ENCODE measurements around the gene RBM3.

The RBM3 gene

DNA sequence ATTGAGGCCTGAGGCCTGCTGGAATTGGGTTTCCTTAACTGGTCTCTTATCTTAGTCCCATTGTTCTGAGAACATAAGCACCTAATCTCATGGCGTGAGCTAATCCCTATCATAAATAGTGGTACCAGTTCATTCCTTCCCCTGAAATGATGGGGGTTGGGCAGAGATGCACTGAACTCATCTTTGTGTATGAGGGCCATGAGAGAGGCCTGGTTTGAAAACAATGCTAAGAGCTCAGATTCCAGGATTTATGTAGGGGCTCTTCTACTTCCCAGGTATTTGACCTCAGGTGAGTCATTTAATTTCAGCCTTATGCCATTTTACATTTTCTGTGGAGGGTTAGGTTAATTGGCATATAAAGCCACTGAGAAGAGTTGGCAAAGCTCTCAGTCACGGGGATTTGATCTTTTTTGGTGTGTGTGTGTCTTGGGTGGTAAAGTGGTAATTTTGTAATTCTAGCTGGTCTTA, 4.4 kb downstream of the RBM3 start:
- DNase-seq = no peak

DNA sequence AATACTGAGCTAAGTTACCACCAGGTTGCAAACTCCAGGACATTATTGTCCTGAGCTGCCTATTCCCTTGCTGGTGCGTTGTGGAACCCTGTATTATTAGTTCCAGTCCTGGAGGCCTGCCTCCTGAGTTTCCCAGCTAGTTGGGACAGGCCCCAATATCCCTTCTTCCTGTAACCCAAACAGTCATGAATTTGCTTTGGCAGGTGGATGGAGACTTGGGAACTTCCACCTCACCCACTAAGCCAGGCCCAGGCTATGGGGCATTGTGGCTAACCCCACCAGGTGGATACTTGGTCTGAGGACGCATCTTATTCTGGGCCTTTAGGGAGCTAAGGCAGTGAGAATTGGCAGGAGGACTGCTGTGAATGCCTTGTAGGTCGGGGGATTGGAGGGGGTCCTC, 5.0 kb downstream of the RBM3 start:
- DNase-seq = no peak

DNA sequence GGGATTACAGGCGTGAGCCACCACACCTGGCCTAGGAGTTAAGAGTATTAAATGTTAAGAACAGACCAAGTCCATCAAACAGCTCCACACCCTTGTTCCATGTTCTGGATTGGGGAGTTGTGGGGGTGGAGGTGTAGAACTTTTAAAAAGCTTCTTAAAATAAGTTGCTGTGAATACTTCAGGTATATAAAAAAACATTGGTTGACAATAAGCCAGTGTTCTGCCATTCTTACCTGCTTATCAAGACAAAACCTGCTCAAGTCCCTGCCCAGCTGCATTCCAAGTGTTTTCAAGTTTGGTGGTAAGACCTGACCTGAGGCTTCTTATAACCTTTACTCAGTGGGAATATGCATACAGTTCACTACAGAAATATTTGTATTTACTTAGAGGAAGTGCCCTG, 6.4 kb downstream of the RBM3 start:
- no peak for DNase-seq

DNA sequence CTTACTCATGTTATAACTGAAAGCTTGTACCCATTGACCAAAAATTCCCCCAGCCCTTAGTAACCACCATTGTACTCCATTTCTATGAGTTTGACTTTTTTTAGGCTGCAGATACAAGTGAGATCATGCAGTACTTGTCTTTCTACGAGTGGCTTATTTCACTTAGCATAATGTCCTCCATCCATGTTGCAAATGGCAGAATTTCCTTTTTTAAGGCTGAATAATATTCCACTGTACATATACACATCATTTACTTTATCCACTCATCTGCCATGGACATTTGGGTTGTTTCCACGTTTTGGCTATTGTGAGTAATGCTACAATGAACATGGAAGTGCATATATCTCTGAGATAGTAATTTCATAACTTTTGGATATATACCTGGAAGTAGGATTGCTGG, 10.4 kb downstream of the RBM3 start:
- DNase-seq = no peak

DNA sequence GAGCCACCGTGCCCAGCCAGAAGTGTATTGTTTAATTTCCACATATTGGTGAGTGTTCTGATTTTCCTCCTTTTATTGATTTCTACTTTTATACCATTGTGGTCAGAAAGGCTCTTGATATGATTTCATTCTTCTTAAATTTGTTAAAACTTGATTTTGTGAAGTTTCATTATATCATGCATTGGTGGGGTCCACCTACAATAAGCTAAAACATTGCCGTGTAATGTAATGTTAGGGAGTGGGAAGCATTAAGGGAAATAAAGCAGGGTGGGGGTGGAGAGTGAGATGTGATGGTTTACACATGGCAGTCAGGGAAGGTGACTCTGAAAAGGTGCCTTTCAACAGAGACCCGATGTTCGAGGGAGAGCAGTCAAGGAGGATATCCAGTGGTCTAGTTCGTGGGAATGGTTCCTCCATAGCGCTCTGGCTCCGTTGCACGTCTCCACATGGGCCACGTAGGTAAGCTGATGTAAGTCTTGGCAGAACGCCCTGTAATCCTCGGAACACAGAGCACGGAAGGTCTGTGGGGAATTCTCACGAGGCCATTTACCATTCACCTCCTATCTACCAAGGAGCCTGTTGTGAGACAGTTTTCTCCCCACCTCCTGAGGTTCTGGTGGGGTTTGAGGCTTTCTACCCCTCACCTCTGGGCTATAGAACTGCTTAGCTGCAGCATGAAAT, 15.3 kb downstream of the RBM3 start:
- DNase-seq = no peak

DNA sequence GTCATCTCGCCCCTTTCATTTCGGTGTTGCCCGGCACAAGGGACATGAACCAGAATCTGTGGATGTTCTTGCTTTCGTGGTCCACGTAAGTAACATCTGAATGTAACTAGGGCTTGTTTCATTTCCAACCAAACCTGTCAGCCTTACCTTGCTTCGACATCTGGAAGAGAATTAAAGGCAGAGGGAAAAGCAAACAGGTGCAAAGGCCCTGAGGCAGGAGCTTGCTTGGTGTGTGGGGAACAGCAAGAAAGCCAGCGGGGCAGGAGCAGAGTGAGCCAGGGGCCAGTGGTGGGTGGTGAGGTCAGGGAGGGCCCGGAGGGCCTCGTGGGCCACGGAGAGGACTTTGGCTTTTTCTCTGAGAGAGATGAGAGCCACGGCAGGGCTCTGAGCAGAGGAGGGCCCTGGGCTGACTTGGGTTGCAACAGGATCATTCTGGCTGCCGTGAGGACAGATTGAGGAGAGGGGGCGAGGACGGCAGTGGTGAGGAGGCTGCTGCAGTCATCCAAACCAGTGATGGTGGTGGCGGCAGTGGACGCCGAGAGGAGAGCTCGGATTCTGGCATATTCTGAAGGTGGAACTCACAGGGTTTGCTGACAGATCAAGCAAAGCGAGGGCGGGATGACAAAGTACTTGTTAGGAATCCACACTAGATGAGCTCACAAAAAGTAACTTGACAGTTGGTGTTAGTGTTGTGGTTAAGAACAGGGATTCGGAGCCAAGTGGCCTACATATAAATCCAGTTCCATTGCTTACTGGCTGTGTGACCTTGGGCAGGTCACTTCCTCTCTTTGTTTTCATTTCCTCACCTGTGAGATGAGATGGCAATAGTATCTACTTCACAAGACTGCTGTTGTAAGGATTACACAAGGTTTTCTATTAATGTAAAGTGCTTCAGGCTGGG, 16.2 kb downstream of the RBM3 start:
- DNase-seq = no peak

DNA sequence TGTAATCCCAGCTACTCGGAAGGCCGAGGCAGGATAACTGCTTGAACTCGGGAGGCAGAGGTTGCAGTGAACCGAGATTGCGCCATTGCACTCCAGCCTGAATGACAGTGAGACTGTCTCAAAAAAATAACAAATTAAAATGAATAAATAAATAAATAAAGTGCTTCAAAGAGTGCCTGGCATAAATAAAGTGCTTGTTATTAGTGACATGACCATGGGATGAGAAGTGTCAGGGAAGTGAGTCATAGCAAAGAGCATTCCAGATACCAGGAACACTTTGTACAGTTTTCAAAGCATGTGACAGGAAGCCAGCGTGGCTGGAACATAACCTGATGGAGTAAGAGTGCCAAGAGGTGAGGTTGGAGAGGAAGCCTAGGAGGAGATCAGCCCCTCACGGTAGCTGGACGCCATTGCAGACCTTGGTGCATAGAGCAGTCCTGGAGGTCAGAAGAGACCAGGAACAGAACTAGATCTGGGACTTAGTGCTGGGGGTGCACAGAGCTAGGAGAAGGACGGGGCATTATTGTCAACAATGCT, 17.0 kb downstream of the RBM3 start:
- peak; percentile 81 for DNase-seq

DNA sequence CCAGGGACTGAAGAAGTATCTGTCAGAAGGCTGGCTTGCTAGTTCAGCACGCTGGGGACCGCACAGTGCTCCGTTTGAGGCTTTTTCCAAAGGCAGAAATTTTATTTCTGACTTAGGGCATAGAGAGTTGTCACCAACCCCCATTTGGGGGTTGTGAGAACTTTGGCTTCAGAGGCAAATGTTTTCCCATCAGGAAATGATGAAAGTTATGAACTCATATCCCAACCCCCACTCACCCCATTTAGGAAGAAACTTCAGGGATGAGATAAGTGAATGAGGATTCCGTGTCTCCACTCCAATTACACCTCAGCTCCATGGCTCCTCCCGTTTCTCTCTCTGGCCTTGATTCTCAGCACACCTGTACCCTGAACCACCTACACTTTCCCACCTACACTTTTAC, 18.7 kb downstream of the RBM3 start:
- DNase-seq = peak; percentile 73

DNA sequence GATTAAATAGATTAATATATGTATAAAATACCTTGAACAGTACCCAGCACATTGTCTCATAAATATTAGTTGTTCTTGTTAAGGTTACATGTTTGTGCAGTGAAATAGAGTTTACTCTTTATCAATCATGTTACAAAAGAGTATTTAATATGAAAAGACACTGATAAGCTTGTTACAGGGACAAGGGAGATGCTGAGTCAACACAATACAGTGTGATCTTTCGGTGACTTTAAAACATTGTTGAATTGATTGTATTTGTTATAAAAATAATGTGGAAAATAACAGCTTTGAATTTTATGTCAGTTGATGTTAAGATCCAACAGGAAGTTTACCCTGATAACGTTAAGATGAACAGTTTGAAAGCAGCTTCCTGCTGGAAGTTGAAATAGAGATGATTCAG, 21.6 kb downstream of the RBM3 start:
- DNase-seq = no peak

DNA sequence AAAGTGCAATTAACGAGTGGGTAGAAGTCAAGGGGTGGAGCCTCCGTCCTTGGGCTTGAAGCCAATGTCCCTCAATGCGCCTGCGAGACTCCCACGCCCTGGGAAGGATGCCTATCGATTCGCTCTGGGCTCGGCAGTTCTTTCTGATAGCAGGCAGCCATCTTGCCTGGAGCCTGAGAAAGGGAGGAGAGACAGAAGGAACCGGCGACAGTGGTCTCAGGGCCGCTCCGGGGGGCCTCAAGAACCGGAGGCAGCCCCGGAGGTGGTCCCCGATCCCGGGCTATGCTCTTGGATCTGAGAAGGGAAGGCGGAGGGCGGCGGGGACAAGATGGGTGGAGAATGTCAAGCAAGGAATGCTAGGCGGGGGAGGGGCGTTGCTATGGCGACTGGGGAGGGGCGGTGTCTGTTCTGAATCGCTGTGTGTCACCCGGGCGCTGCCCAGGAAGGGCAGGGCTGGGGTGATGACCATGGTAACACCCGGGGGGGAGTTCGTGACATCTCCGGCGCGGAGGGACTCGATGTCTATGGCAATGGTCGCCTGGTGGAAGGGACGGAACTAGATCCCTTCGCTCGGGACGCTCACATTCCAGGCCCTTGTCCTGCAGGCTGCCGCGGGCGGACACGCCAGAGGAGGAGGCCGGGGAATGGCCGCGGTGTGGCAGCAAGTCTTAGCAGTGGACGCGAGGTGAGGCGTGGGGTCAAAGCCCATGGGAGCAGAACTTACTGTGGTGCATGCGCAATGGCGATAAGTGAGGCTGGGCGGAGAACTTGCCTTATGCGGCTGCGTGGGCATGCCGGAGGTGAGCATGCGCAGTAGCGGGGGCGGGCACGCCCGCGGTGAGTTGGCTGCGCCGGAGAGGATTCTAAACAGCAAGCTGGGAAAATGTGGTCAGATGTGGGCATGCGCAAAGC, 23.3 kb downstream of the RBM3 start, which contains the start of gene WDR13:
Gene WDR13, plus strand, starts transcription at position 140 of the 912 bp plus-strand sequence. Its CDS starts 505 bp downstream, at position 645.
- DNase-seq = peak; percentile 93

DNA sequence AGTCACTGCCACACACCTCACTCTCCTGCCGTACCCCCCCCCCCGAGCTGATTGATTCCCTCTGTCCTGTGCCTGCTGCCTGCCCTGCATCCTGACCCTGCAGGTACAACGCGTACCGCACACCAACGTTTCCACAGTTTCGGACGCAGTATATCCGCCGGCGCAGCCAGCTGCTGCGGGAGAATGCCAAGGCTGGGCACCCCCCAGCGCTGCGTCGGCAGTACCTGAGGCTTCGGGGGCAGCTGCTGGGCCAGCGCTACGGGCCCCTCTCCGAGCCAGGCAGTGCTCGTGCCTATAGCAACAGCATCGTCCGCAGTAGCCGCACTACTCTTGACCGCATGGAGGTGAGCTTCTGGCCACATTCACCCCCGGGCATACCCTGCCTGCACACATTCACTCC, 24.3 kb downstream of the RBM3 start:
- DNase-seq = no peak

DNA sequence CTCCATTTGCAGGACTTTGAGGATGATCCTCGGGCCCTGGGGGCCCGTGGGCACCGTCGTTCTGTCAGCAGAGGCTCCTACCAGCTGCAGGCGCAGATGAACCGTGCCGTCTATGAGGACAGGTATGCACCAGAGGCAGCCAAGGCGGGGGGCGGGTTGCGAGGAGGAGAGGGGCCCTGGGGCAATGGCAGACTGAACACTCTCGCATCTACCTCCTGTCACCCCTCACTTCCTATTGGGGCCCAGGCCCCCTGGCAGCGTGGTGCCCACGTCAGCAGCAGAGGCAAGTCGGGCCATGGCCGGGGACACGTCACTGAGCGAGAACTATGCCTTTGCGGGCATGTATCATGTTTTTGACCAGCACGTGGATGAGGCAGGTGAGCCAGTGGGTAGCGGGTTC, 25.1 kb downstream of the RBM3 start:
- DNase-seq = no peak

DNA sequence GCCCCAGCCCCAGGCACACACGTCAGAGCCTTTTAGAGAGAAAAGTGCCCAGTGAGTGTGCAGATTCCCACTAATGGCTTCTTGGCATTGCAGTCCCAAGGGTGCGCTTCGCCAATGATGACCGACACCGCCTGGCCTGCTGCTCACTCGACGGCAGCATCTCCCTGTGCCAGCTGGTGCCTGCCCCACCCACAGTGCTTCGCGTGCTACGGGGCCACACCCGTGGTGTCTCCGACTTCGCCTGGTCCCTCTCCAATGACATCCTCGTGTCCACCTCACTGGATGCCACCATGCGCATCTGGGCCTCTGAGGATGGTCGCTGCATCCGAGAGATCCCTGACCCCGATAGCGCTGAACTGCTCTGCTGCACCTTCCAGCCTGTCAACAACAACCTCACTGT, 25.9 kb downstream of the RBM3 start:
- DNase-seq = no peak

DNA sequence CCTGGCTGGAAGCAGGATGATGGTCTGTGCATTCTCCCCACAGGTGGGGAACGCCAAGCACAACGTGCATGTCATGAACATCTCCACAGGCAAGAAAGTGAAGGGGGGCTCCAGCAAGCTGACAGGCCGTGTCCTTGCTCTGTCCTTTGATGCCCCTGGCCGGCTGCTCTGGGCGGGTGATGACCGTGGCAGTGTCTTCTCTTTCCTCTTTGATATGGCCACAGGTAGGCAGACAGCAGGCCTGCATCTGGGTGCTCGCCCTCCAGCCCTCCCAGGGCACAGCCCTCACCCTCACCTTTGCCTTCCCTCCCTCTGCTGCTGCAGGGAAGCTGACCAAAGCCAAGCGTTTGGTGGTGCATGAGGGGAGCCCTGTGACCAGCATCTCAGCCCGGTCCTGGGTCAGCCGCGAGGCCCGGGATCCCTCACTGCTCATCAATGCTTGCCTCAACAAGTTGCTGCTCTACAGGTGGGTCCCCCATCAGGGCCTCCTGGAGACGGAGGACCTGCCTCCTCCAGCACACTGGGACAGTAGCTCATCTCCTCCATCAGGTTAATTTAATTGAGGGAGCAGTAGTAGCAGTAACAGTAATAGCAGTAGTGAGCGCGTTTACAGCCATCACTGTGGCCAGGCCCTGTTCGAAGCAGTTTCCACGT, 27.6 kb downstream of the RBM3 start:
- DNase-seq = no peak

DNA sequence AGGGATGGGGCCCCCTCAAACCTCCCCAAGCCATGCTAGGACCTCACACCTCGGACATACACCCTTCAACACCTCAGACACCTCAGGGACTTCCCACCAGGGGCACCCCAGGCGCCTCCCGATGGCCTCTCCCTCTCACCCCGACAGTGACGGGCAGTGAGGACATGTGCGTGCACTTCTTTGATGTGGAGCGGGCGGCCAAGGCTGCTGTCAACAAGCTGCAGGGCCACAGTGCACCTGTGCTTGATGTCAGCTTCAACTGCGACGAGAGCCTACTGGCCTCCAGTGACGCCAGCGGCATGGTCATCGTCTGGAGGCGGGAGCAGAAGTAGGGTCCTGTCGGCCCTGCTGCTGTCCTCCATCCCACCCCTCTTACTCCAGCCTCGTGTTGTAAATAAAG, 30.4 kb downstream of the RBM3 start:
- DNase-seq = no peak

DNA sequence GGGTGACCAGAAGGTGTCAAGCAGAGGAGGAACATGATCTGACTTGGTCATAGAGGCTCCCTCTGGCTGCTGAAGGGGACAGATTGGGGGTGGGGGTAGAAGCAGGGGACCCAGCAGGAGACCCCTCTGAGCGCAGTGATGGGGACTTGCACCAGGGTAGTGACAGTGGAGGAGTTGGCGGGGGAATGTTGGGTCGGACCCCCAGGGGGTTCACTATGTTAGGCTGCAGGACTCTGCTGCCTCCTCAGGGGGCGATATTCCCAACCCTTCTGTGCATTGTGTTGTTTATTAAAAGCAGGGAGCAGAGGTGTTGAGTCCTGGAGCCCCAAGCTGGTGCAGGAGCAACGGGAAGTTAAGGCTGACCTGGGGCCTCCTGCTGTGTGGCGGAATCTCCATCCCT, 31.8 kb downstream of the RBM3 start:
- no peak for DNase-seq

DNA sequence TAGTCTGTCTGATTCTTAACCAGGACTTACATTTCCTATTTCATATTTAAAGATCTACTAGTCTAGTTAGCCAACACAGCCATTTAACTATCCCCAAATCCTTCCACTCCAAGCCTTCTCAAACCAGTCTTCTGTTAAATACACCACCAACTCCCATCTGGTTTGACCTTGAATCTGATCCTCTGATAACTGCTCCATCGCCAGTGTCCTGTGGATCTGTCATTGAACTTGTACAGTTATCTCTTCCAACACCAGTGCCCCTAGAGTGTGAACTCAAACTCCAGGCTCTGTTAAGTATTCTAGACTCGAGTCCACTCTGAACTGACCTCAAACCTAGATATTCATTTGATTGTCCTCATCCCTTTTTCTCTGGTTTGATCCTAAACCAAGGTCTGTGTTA, 37.4 kb downstream of the RBM3 start:
- no peak for DNase-seq

DNA sequence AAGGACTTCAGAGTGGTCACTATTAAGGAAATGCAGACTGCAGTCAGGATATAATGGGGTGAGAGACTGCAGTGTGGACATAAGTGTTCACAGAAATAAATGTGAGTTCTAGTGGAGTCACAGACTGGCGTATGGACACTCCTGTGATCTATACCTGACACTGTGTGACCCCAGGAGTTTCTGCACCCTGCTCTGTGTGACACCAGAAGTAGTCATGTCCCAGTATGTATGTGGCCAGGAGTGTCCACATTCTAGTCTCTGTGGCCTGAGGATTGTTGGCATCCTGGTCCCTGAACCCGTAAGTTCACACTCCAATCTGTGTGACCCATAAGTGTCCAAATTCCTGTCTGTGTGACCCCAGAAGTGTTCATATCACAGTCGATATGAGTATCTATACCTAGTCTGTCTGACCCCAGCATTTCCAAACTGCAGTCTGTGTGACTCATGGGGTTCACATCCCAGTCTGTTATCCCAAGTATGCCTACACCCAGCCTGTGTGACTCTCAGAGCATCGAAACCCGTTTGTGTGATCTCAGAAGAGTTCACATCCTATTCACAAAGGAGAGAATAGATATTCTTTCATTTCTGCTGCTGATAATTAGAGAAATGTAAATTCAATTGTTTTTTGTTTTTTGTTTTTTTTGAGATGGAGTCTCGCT, 39.3 kb downstream of the RBM3 start:
- no peak for DNase-seq

DNA sequence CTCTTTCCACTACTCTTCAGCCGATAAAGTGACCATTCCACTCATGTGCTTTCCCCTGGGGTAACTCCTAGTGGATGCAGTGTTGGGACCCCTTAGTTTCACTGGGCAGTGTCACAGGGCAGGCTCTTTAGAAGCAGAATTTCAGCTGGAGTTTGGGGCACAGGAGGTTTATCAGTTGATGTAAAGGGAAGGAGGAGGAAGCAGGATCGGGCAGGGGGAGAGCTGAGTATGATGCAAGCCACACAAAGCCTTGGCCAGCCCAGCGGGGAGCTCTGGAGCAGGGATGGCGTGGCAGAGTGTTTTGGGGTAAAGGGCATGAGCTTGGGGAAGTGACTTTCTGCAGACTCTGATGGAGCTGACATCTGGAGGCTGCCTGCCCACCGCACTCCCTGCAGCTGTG, 42.3 kb downstream of the RBM3 start:
- no peak for DNase-seq

DNA sequence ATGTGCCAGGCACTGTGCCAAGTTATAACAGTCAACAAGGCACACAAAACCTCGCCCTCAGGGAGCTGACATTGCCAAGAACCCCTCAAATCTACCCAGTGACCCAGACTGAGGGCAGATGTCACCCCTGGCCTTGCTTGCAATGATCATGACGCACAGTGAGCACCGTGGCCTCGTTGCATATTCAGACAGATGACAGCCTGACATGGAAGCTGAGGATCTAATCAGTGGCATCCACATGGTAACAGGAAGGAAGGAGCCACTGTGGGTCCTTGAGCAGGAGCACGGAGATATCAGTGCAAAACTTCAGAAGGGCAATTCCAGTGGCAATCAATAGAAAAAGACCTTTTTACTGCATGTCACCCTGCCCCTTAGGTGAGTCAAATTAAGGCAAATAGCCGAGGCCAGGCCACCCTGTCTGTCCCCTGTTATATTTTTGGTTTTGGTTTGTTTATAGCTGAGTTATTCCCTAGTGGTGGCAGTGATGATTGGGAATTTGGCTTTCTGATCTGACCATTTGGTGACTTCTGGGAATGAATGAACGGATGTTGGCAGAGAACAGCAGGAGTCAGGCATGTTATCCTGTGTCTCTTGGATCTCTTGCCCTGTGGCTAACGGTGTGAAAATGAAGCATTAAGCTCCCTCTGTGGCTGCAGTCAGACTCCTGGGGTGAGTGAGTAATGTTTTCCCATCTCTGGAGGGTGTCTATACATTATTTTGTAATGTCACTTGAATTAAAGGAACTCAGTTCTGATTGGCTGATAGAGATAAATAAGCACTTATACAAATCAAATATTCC, 43.5 kb downstream of the RBM3 start:
- peak; percentile 59 for DNase-seq

Measured in fibroblast of skin of right biceps (primary cell).